ENCODE measurements around the gene C10orf71. TPM values are rescaled to one million over a fixed set of nuclear protein-coding genes. Genes with fewer than 3 reads are reported as not detected.
A peak's percentile ranks its signal among the peaks of the same experiment; 100 is the strongest.

The C10orf71 gene
- total and polyA plus RNA-seq, 2 donors from 2014 or later = 0.28 TPM; not detected in 1

DNA sequence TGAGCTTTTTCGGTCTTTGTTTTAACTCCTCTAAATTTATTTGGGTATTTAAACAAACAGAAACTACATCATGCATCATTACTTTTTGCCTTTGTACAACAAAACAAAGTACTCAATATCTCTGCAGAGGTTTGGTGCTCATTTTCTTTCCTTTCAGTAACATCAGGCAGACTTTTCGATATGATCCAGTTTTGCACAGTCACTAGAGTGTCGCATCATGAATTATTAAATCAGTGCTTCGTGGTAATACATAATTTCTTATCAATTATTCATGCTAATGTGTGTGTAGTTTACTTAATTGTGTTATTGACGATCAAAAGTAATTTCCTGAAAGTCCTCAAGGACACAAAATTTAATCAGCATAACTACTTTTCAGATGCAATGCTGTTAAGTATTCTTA, 65.1 kb downstream of the C10orf71 start:
- Histone ChIP-seq H3K4me1 (ENCODE audit: control insufficient read depth in 2 of 3, insufficient read depth in 2 of 3, low read depth in 1 of 3, low read length in 3 of 3) (no peaks in the 10 kb centered on the region), H3K9me3 (ENCODE audit: control insufficient read depth in 2 of 3, insufficient read depth in 1 of 3, low read length in 3 of 3) (no peaks in the 10 kb centered on the region), H3K36me3 (ENCODE audit: control insufficient read depth in 2 of 3, insufficient read depth in 3 of 3, low read length in 3 of 3) (no peaks in the 10 kb centered on the region), H3K4me3 (ENCODE audit: low read length in 3 of 3) (no peak overlapping the region), H3K9ac (ENCODE audit: low read length in 3 of 3) (no peak overlapping the region), H3K27me3 (ENCODE audit: control insufficient read depth, insufficient read depth, low read length) (no peaks in the 10 kb centered on the region), H3K27ac (ENCODE audit: low read depth in 2 of 2, low read length in 2 of 2) (no peak overlapping the region)
- FAIRE-seq (no peak), DNase-seq (no peak)
- TF ChIP-seq, protein P1, sequence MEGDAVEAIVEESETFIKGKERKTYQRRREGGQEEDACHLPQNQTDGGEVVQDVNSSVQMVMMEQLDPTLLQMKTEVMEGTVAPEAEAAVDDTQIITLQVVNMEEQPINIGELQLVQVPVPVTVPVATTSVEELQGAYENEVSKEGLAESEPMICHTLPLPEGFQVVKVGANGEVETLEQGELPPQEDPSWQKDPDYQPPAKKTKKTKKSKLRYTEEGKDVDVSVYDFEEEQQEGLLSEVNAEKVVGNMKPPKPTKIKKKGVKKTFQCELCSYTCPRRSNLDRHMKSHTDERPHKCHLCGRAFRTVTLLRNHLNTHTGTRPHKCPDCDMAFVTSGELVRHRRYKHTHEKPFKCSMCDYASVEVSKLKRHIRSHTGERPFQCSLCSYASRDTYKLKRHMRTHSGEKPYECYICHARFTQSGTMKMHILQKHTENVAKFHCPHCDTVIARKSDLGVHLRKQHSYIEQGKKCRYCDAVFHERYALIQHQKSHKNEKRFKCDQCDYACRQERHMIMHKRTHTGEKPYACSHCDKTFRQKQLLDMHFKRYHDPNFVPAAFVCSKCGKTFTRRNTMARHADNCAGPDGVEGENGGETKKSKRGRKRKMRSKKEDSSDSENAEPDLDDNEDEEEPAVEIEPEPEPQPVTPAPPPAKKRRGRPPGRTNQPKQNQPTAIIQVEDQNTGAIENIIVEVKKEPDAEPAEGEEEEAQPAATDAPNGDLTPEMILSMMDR (IDR thresholded peaks at IDR 0.05; ENCODE audit: borderline replicate concordance, extremely low read depth, insufficient read depth) = no peak
- intact Hi-C loops (cut with DNase I) = no loop called here

DNA sequence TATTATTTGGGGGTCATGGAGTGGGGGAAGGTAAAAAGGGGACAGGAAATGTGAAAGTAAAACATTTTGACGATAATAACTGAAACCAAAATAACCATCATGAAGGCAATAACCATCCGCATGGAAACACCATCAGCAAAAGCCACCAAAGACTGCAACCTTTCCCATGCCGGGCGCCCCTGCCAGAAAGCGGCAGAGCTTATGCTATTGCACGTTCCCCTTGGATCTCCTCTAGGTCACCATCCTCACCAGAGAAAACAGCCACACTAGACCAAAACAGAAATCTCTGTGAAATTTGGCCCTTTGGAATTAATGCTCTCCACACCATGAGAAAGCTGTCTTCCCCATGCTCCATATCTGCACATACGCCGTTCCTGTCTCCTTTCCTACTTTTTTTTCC, 65.8 kb downstream of the C10orf71 start:
- Histone ChIP-seq H3K4me1 (ENCODE audit: control insufficient read depth in 2 of 3, insufficient read depth in 2 of 3, low read depth in 1 of 3, low read length in 3 of 3) (no peaks in the 10 kb centered on the region), H3K9ac (ENCODE audit: low read length in 3 of 3) (no peak overlapping the region), H3K36me3 (ENCODE audit: control insufficient read depth in 2 of 3, insufficient read depth in 3 of 3, low read length in 3 of 3) (no peaks in the 10 kb centered on the region), H3K27me3 (ENCODE audit: control insufficient read depth, insufficient read depth, low read length) (no peaks in the 10 kb centered on the region), H3K4me3 (ENCODE audit: low read length in 3 of 3) (no peak overlapping the region), H3K9me3 (ENCODE audit: control insufficient read depth in 2 of 3, insufficient read depth in 1 of 3, low read length in 3 of 3) (no peaks in the 10 kb centered on the region), H3K27ac (ENCODE audit: low read depth in 2 of 2, low read length in 2 of 2) (no peak overlapping the region)
- FAIRE-seq = no peak
- intact Hi-C loops (cut with DNase I) = no loop called here
- peak in 1 of 5 donors; percentile 2 for DNase-seq
- TF ChIP-seq, protein P1 (IDR thresholded peaks at IDR 0.05; ENCODE audit: borderline replicate concordance, extremely low read depth, insufficient read depth) = no peak

DNA sequence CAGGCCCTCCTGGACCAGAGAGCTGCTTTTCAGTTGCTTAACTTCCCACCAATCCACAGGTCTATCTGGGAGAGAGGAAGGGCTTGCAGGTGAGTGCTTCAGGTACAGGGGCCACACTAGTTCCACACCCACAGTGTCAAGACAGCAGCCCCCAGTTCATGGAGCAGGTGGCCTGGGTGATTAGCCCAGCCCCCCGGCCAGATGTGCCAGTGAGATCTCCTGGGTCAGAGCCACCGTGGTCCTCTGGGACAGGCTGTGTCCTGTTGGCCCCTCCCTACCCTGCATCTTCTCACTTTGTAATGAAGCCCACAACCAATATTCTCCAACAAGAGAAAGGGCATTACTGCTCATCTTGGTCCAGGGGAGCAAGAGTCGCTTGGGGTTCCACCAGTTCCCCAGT, 66.3 kb downstream of the C10orf71 start:
- Histone ChIP-seq H3K4me3 (ENCODE audit: low read length in 3 of 3) (no peak overlapping the region), H3K36me3 (ENCODE audit: control insufficient read depth in 2 of 3, insufficient read depth in 3 of 3, low read length in 3 of 3) (no peaks in the 10 kb centered on the region), H3K27ac (ENCODE audit: low read depth in 2 of 2, low read length in 2 of 2) (no peak overlapping the region), H3K27me3 (ENCODE audit: control insufficient read depth, insufficient read depth, low read length) (no peaks in the 10 kb centered on the region), H3K4me1 (ENCODE audit: control insufficient read depth in 2 of 3, insufficient read depth in 2 of 3, low read depth in 1 of 3, low read length in 3 of 3) (no peaks in the 10 kb centered on the region), H3K9me3 (ENCODE audit: control insufficient read depth in 2 of 3, insufficient read depth in 1 of 3, low read length in 3 of 3) (no peaks in the 10 kb centered on the region), H3K9ac (ENCODE audit: low read length in 3 of 3) (no peak overlapping the region)
- FAIRE-seq (no peak), DNase-seq (peak in 1 of 5 donors; percentile 2)
- intact Hi-C loops (cut with DNase I) = no loop called here
- TF ChIP-seq, protein P1 (IDR thresholded peaks at IDR 0.05; ENCODE audit: borderline replicate concordance, extremely low read depth, insufficient read depth) = no peak
